GM21619 (cell line): ENCODE data around the gene KRT35.

Experiments used
- ATAC-seq: cut with Tn5 transposase; IDR thresholded peaks from one replicate; pipeline ENCODE4 v1.9.1; 2021; ENCODE audit not compliant: unreplicated experiment

KRT35 gene

GRCh38 chr17:41490000-41490990, 9.3 kb upstream of the KRT35 start:
- no peak for ATAC-seq

- ATAC-seq: no peak
These were observed 8.6 kb upstream of the KRT35 start, which contains the start of gene KRT36 for GRCh38 chr17:41489531-41489930. TSS of gene KRT36 (minus strand) at chr17:41489910. CDS start at chr17:41489864, 46 bp downstream.

GRCh38 chr17:41486809-41487530, 6.0 kb upstream of the KRT35 start:
- ATAC-seq: no peak

GRCh38 chr17:41486316-41486715, 5.4 kb upstream of the KRT35 start:
- ATAC-seq: no peak

GRCh38 chr17:41484920-41485904, 4.3 kb upstream of the KRT35 start:
- ATAC-seq: no peak

- no peak for ATAC-seq
These were observed 3.3 kb upstream of the KRT35 start for GRCh38 chr17:41483991-41484826.

GRCh38 chr17:41483531-41483930, 2.6 kb upstream of the KRT35 start:
- ATAC-seq: no peak

GRCh38 chr17:41480581-41480980, 370 bp downstream of the KRT35 start:
- no peak for ATAC-seq

- no peak for ATAC-seq
These were observed 815 bp downstream of the KRT35 start for GRCh38 chr17:41480136-41480535.

- no peak for ATAC-seq
These were observed 2.7 kb downstream of the KRT35 start for GRCh38 chr17:41478237-41478636.

GRCh38 chr17:41476866-41477815, 3.8 kb downstream of the KRT35 start:
- ATAC-seq: no peak

- no peak for ATAC-seq
These were observed 5.5 kb downstream of the KRT35 start for GRCh38 chr17:41475421-41475820.

- no peak for ATAC-seq
These were observed 6.1 kb downstream of the KRT35 start for GRCh38 chr17:41474863-41475262.

GRCh38 chr17:41468346-41468745, 12.6 kb downstream of the KRT35 start:
- ATAC-seq: no peak

GRCh38 chr17:41467561-41467960, 13.4 kb downstream of the KRT35 start:
- ATAC-seq: no peak

GRCh38 chr17:41466988-41467387, 14.0 kb downstream of the KRT35 start, which contains the start of gene KRT32:
TSS of gene KRT32 (minus strand) at chr17:41467386. CDS start at chr17:41467325, 61 bp downstream.
- no peak for ATAC-seq

- no peak for ATAC-seq
These were observed 16.3 kb downstream of the KRT35 start for GRCh38 chr17:41464682-41465081.

GRCh38 chr17:41464173-41464572, 16.8 kb downstream of the KRT35 start:
- ATAC-seq: no peak

GRCh38 chr17:41463746-41464145, 17.2 kb downstream of the KRT35 start:
- no peak for ATAC-seq
